RPMI8226 (cell line): Measurements from ENCODE around the gene DIS3L2.
A peak's percentile ranks its signal among the peaks of the same experiment; 100 is the strongest.

Experiments used
- DNase-seq: peaks from one replicate; pipeline ENCODE4 v3.0.0-alpha.2; 2015

The DIS3L2 gene

GRCh38 chr2:232276084-232276732 is 314.7 kb downstream of the DIS3L2 start:
- DNase-seq, result peak; percentile 80

DNA sequence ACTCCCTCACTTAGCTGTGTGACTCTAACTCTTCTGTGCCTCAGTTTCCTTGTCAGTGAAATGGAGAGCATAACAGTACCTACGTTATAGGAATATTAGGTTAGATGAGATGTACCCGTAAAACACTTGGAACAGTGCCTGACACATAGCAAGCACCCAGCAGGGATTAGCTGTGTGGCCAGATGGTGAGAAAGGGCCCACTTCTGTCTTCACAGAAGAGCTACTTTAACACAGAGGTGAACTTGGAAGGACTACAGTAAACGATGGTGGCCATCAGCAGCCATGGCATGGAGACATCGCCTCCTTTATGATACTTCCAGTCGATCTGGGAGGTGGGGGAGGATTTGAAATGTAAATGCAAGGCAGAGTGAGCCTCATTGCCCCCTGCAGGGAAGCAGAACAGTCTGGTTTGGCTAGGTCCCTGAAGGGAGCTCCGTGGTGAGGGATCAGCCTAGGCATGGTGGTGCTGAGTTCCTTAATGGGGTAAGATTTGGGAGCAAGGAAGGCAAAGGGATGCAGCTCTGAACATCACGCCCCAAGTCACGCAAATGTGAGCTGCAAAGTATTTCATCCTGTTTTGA is 315.3 kb downstream of the DIS3L2 start:
- DNase-seq, result peak; percentile 23

GRCh38 chr2:232278534-232278933 is 317.0 kb downstream of the DIS3L2 start:
- DNase-seq, result no peak

DNA sequence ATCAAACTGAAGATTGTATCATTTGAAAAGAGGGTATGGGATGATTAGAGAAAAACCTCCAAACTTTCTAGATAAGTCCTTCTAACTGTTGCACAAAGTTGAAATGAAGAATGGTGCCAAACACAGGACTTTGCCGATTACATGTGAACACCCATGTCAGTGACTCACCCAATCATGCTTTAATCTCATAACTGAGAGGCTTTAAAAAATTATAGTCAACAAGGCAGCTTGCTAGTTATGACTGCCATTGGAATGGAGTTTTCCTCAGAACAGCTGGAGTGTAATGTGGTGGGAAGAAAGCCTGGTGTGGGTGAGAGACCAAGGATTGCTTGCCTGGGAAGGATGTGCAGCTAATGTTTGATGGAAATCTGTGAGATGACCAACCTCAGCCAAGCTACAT is 318.8 kb downstream of the DIS3L2 start:
- DNase-seq, result no peak

GRCh38 chr2:232281858-232282507 is 320.5 kb downstream of the DIS3L2 start:
- DNase-seq, result no peak

- DNase-seq, result no peak
Measured at GRCh38 chr2:232282508-232283055, 321.1 kb downstream of the DIS3L2 start.

- no peak for DNase-seq
Measured at GRCh38 chr2:232286001-232286868, 324.7 kb downstream of the DIS3L2 start.

- DNase-seq, result no peak
Measured at GRCh38 chr2:232287316-232287715, 325.8 kb downstream of the DIS3L2 start.

DNA sequence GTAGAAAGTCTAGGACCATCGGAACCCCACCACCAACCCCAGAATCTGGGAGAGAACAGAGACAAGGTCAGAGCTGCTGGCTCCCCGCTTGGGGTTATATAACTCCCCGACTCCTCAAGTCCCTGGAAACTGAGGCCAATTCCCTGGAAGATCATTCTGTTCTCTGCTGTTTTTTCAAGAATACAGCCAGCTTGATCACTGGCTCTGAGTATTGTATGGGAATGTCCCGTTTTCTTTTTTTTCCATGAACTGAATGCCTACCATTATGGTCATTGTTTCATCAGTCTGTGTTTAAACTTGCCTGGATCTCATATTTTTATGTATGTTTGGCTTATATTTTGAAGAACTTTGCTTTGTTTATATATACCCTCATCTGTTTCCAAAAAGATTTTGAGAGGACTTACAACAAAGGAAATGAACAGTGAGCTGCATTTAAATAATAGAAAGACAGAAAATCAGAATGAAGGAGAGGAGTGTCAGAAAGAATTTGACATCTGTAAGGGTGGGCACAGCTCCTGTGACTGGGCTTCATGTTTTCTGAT is 327.0 kb downstream of the DIS3L2 start:
- no peak for DNase-seq

DNA sequence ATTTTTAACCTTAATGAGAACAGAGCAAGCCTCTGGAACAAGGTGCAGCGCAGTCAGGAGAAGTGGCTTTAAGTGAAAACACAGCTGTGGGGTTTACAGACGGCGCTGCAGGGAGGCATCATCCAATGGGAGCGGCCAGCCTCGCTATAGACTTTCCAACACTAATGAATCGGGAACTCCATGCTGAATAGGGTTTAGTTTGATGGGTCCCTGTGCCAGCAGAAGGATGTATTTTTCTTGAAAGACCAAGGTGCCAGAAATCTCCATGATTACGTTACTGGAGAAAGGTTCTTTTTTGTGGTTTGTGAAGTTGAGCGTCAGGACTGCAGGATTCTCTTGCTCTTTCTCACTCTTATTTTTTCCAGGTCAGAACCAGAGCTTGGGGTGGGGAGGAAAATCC is 329.2 kb downstream of the DIS3L2 start:
- DNase-seq, result no peak

DNA sequence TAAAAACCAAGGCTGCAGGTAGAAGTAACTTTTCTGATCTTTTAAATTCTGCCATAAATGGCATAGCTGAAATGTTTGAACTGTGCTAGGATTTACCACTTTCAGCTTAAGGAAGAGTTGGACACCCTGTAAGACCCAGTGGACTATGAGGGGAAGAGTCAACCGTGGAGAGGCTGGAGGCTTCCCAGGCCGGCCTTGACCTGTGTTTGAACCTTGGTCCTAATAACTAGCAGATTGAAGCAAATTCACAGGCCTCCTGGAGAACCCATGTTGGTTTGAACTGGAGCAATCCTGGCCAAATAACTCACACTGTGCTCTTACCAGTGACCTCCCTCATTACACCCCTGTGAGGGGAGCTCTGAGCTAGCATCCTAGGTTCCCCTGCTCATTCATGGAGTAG is 329.8 kb downstream of the DIS3L2 start:
- no peak for DNase-seq

DNA sequence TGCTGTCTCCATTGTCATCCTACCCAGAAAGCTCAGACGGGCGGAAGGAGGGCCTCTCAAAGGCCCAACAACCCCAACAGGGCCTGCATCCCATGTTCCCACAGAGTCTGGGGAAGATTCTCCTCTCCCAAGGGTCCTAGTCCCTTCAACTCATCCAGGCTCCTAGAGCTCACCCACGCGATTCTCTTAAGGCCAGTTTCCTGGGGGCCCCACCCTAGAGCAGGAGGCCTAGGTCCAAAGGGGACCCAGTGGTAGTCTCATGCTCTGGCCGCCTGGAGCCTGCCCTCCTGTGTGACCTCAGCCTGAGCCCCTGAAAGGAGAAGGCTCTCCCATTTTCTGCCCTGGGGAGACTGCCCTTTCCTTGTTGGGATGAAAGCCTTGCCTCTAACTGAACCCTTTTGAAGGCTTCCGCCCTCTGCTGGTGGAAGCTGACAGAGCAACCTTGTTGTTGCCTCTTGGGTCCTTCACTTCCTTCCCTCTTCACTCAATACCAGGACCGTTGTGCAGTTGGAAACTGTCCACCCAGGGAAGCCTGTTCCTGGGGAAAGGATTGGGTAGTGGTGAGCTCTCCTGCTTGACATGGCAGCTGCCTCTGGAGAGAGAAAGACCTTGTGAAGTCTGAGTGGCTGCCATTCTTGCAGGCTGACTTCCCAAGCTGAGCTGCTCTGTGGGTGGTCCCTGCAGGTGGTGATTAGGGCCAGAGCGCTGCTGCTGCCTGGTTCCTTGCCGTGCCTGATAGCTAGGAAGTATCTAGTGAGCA is 331.1 kb downstream of the DIS3L2 start:
- DNase-seq, result peak; percentile 63

- DNase-seq, result no peak
Measured at GRCh38 chr2:232293191-232293590, 331.7 kb downstream of the DIS3L2 start.

GRCh38 chr2:232295971-232296370 is 334.5 kb downstream of the DIS3L2 start:
- DNase-seq, result no peak

- DNase-seq, result no peak
Measured at GRCh38 chr2:232296776-232297525, 335.4 kb downstream of the DIS3L2 start.

DNA sequence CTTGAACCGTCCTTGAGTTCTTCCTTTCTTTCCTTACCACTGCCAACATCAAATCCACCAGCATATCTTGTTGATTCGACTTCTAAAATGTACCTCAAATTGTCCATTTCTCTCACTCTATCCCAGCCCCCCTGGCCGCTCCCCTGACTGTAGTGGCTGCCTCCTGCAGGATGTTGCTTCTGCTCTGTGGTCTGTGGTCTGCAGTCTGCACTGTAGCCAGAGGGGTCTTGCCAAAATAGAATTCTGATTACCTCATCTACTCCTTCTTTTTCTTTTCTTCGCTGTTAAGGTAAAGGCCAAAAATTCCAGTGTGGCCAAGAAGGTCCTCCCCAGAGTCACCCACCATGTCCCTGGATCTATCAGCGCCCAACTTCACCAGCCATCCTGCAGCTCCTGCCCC is 337.6 kb downstream of the DIS3L2 start:
- DNase-seq, result no peak

DNA sequence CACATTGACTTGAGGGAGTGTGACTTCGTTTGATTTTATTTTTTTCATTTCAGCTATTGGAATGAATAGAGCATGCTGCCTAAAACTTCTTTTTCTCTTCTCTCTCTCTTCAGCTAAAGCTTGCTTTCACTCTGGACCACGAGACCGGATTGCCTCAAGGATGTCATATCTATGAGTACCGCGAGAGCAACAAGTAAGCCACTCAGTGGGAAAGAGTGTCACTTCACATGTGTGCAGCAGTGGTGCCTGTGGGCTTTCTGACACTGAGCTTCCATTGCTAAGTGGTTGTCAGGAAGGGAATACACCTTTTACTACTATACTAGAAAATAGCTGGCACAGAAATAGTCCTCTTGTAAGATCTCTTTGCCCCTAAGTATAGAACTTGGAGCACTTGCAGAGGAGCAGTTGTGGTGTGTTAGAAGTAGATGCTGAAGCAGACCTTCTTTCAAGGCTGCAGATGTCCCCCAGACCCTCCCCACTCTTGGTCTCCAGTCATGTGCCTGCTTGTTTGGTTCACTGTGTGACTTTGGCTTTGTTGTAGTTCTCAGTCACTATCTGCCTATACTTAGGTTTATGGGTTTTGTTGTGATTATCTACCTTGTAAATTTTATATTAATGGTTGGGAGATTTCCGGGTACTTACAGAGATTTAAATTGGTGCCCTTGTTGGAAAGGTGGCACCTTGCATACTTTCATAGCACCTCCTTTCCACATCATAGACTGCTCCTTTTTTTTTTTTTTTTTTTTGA is 338.6 kb downstream of the DIS3L2 start:
- no peak for DNase-seq

GRCh38 chr2:232300894-232301387 is 339.4 kb downstream of the DIS3L2 start:
- DNase-seq, result no peak

GRCh38 chr2:232304236-232304635 is 342.7 kb downstream of the DIS3L2 start:
- no peak for DNase-seq

DNA sequence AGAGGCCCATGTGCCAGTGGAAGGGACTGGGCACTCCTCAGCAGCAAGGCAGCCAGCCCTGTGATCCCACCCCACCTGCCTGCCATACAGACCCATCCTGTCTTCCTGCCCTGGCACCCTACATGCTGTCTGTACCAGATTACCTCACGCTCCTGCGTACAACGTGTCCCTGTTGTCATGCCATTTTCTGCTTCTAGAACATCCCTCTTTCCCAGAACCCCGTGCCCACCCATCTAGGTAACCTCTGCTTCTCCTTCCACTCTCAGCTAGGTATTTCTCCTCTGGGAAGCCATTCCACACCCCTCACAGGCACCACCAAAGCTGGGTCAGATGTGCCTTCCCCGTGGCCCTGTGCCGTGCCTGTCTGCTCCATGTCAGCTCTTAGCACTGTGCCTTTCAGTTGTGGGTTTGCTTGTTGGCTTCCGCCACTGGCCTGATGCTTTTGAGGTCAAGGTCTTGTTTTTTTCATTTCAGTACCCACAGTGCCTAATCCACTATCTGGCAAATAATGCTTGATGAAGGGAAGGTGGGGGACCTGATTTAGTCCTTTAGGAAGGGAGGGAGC is 345.3 kb downstream of the DIS3L2 start:
- DNase-seq, result no peak
